Mesodermal cell (in vitro differentiated cells): ENCODE results near the gene SLC17A2.

Experiments
- H3K27ac ChIP-seq: 2 replicates; pipeline ENCODE4 v1.7.0; 2013; ENCODE audit warnings: mild to moderate bottlenecking, low read depth, low read length, moderate library complexity; ENCODE audit not compliant: severe bottlenecking
- H3K36me3 ChIP-seq: 2 replicates; pipeline ENCODE4 v1.7.1; 2013; ENCODE audit warnings: mild to moderate bottlenecking, low read length, moderate library complexity; ENCODE audit not compliant: control insufficient read depth, insufficient read depth
- H3K4me1 ChIP-seq: one replicate; pipeline ENCODE4 v1.7.1; 2013; ENCODE audit warnings: mild to moderate bottlenecking, low read length; ENCODE audit not compliant: insufficient read depth, control insufficient read depth, poor library complexity, severe bottlenecking
- H3K4me3 ChIP-seq: 2 replicates; pipeline ENCODE4 v1.7.0; 2013; ENCODE audit warnings: low read length, control low read depth, mild to moderate bottlenecking; ENCODE audit not compliant: insufficient read depth, poor library complexity, severe bottlenecking; ENCODE audit errors: extremely low read depth
- H3K9me3 ChIP-seq: 2 replicates; pipeline ENCODE4 v1.7.1; 2013; ENCODE audit warnings: mild to moderate bottlenecking, low read length, moderate library complexity; ENCODE audit not compliant: control insufficient read depth
- WGBS, 2 experiments: methylation state at CpG; one replicate each; pipeline ENCODE4 v1.1.5; 2013; ENCODE audit warnings: missing lambda C conversion rate in 2 of 2; ENCODE audit not compliant: insufficient coverage in 2 of 2; 5-methylcytosine and 5-hydroxymethylcytosine counted together

Gene SLC17A2

GRCh38 chr6:25899123-25899522, 31.4 kb downstream of the SLC17A2 start:
- Histone ChIP-seq H3K9me3 (no peaks in the 10 kb centered on the region), H3K36me3 (no peaks in the 10 kb centered on the region), H3K4me1 (peaks cover 11% of the 10 kb centered on the region), H3K27ac (no peak overlapping the region), H3K4me3 (no peak overlapping the region)
- no CpG with 5 or more reads among the region's 2 CpGs for WGBS, 2 experiments

- Histone ChIP-seq H3K36me3 (no peaks in the 10 kb centered on the region), H3K27ac (no peak overlapping the region), H3K4me3 (no peak overlapping the region), H3K9me3 (no peaks in the 10 kb centered on the region), H3K4me1 (peaks cover 11% of the 10 kb centered on the region)
- WGBS, 2 experiments = 90 to 96% methylated on average over 3 to 4 of the region's 5 CpGs
Measured at GRCh38 chr6:25898289-25898977, 32.1 kb downstream of the SLC17A2 start.

GRCh38 chr6:25896252-25896651, 34.2 kb downstream of the SLC17A2 start:
- no peak overlapping the region for H3K27ac ChIP-seq
- H3K36me3 ChIP-seq = no peaks in the 10 kb centered on the region
- no peaks in the 10 kb centered on the region for H3K9me3 ChIP-seq
- WGBS, 2 experiments = 90 to 93% methylated on average over 2 of the region's 3 CpGs
- H3K4me1 ChIP-seq = peaks cover 11% of the 10 kb centered on the region
- H3K4me3 ChIP-seq = no peak overlapping the region

GRCh38 chr6:25895771-25896170, 34.7 kb downstream of the SLC17A2 start:
- no CpG with 5 or more reads among the region's 1 CpG for WGBS, 2 experiments
- Histone ChIP-seq H3K27ac (no peak overlapping the region), H3K36me3 (no peaks in the 10 kb centered on the region), H3K4me3 (no peak overlapping the region), H3K9me3 (no peaks in the 10 kb centered on the region), H3K4me1 (peaks cover 11% of the 10 kb centered on the region)

GRCh38 chr6:25893778-25894177, 36.7 kb downstream of the SLC17A2 start:
- WGBS, 2 experiments = 87 to 100% methylated on average over 4 to 5 of the region's 6 CpGs
- Histone ChIP-seq H3K4me1 (peaks cover under 1% of the 10 kb centered on the region), H3K27ac (no peak overlapping the region), H3K4me3 (no peak overlapping the region), H3K9me3 (no peaks in the 10 kb centered on the region), H3K36me3 (no peaks in the 10 kb centered on the region)

GRCh38 chr6:25892877-25893276, 37.6 kb downstream of the SLC17A2 start:
- H3K36me3 ChIP-seq = no peaks in the 10 kb centered on the region
- no peaks in the 10 kb centered on the region for H3K9me3 ChIP-seq
- H3K27ac ChIP-seq = no peak overlapping the region
- H3K4me1 ChIP-seq = no peaks in the 10 kb centered on the region
- H3K4me3 ChIP-seq = no peak overlapping the region

GRCh38 chr6:25889877-25890853, 40.3 kb downstream of the SLC17A2 start:
- Histone ChIP-seq H3K9me3 (no peaks in the 10 kb centered on the region), H3K4me1 (no peaks in the 10 kb centered on the region)

GRCh38 chr6:25888626-25889025, 41.9 kb downstream of the SLC17A2 start:
- no peaks in the 10 kb centered on the region for H3K36me3 ChIP-seq
- H3K4me1 ChIP-seq = no peaks in the 10 kb centered on the region
- WGBS, 2 experiments = no CpG with 5 or more reads among the region's 2 CpGs
- no peak overlapping the region for H3K27ac ChIP-seq
- H3K4me3 ChIP-seq = no peak overlapping the region
- H3K9me3 ChIP-seq = no peaks in the 10 kb centered on the region

More at GRCh38 chr6:25889877-25890853, 40.3 kb downstream of the SLC17A2 start:
- H3K36me3 ChIP-seq = no peaks in the 10 kb centered on the region
- H3K27ac ChIP-seq = no peak overlapping the region
- H3K4me3 ChIP-seq = no peak overlapping the region
- WGBS, 2 experiments = 53 to 83% methylated on average over 2 to 4 of the region's 5 CpGs

- H3K4me1 ChIP-seq = no peaks in the 10 kb centered on the region
- H3K36me3 ChIP-seq = no peaks in the 10 kb centered on the region
- no peak overlapping the region for H3K4me3 ChIP-seq
- 70 to 100% methylated on average over 1 of the region's 2 CpGs for WGBS, 2 experiments
- H3K9me3 ChIP-seq = no peaks in the 10 kb centered on the region
- no peak overlapping the region for H3K27ac ChIP-seq
Measured at GRCh38 chr6:25886066-25886465, 44.4 kb downstream of the SLC17A2 start.

GRCh38 chr6:25883991-25884390, 46.5 kb downstream of the SLC17A2 start:
- 68 to 90% methylated on average over 2 of the region's 2 CpGs for WGBS, 2 experiments
- no peak overlapping the region for H3K27ac ChIP-seq
- no peaks in the 10 kb centered on the region for H3K9me3 ChIP-seq
- H3K4me3 ChIP-seq = no peak overlapping the region
- no peaks in the 10 kb centered on the region for H3K4me1 ChIP-seq
- H3K36me3 ChIP-seq = no peaks in the 10 kb centered on the region

- no peaks in the 10 kb centered on the region for H3K36me3 ChIP-seq
- H3K27ac ChIP-seq = no peak overlapping the region
Measured at GRCh38 chr6:25883536-25883935, 47.0 kb downstream of the SLC17A2 start.

More at GRCh38 chr6:25883536-25883935, 47.0 kb downstream of the SLC17A2 start:
- no peaks in the 10 kb centered on the region for H3K4me1 ChIP-seq
- no peaks in the 10 kb centered on the region for H3K9me3 ChIP-seq
- no peak overlapping the region for H3K4me3 ChIP-seq
- WGBS, 2 experiments = 100% methylated on average over 1 of the region's 1 CpG; no CpG with 5 or more reads in 1 of the 2 experiments
